ENCODE data around the gene KCNA1. TPM values are rescaled to one million over a fixed set of nuclear protein-coding genes. Genes with fewer than 3 reads are reported as not detected.

The KCNA1 gene
- total RNA-seq, 1 donor from 2014 or later: not detected

DNA sequence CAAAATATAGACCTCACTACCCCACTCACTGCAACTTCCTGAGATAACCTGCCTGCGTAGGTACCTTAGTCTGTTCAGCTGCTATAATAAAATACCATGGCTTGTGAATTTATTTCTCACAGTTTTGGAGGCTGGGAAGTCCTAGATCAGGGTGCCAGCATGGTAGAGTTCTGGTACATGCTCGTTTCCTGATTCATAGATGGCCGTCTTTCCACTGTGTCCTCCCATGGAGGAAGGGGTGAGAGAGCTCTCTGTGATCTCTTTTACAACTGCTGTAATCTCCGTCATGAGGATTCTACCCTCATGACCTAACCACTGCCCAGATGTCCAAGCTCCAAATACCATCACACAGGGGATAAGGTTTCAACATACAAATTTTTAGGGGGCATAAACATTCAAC, 49.7 kb downstream of the KCNA1 start:
- intact Hi-C loops (cut with micrococcal nuclease): no loop called here
- Mint-ChIP-seq H3K4me1 (no peaks in the 10 kb centered on the region), H3K9me3 (no peaks in the 10 kb centered on the region), H3K27ac (no peak overlapping the region), H3K36me3 (ENCODE audit: low read depth) (no peaks in the 10 kb centered on the region), H3K4me3 (no peak overlapping the region), H3K27me3 (peaks cover 24% of the 10 kb centered on the region)
- no peak for DNase-seq

GRCh38 chr12:4960030-4960429, 50.3 kb downstream of the KCNA1 start:
- no peak overlapping the region for H3K27ac Mint-ChIP-seq
- intact Hi-C loops (cut with micrococcal nuclease): no loop called here
- DNase-seq: no peak
- no peaks in the 10 kb centered on the region for H3K36me3 Mint-ChIP-seq (ENCODE audit: low read depth)
- peaks cover 22% of the 10 kb centered on the region for H3K27me3 Mint-ChIP-seq
- H3K4me3 Mint-ChIP-seq: no peak overlapping the region
- no peaks in the 10 kb centered on the region for H3K4me1 Mint-ChIP-seq
- H3K9me3 Mint-ChIP-seq: no peaks in the 10 kb centered on the region

GRCh38 chr12:4960547-4960946, 50.8 kb downstream of the KCNA1 start:
- H3K27ac Mint-ChIP-seq: no peak overlapping the region
- no peaks in the 10 kb centered on the region for H3K4me1 Mint-ChIP-seq
- DNase-seq: no peak
- intact Hi-C loops (cut with micrococcal nuclease): no loop called here
- no peak overlapping the region for H3K4me3 Mint-ChIP-seq
- H3K36me3 Mint-ChIP-seq (ENCODE audit: low read depth): no peaks in the 10 kb centered on the region
- H3K9me3 Mint-ChIP-seq: no peaks in the 10 kb centered on the region
- H3K27me3 Mint-ChIP-seq: peaks cover 21% of the 10 kb centered on the region

DNA sequence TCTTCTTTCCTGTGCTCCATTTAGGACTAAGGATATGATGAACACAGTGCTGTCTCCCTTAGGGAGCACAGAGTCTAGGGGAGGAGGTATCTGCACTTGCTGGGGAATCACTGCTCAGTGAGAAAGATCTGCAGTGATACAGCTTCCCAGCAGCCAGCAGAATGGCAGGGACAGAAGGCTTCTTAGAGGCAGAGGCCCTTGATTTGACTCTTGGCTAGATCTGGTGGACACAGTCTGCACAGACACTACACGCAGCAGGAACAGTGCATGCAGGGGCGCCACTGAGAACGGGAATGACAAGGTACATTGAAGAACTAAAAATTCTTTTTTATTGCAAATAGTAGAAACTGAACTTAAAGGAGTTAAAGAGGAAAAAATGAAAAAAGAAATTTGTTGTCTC, 51.6 kb downstream of the KCNA1 start:
- no peaks in the 10 kb centered on the region for H3K36me3 Mint-ChIP-seq (ENCODE audit: low read depth)
- H3K9me3 Mint-ChIP-seq: no peaks in the 10 kb centered on the region
- H3K27ac Mint-ChIP-seq: no peak overlapping the region
- intact Hi-C loops (cut with micrococcal nuclease): no loop called here
- no peaks in the 10 kb centered on the region for H3K4me1 Mint-ChIP-seq
- no peak overlapping the region for H3K4me3 Mint-ChIP-seq
- no peak for DNase-seq
- H3K27me3 Mint-ChIP-seq: peaks cover 16% of the 10 kb centered on the region

DNA sequence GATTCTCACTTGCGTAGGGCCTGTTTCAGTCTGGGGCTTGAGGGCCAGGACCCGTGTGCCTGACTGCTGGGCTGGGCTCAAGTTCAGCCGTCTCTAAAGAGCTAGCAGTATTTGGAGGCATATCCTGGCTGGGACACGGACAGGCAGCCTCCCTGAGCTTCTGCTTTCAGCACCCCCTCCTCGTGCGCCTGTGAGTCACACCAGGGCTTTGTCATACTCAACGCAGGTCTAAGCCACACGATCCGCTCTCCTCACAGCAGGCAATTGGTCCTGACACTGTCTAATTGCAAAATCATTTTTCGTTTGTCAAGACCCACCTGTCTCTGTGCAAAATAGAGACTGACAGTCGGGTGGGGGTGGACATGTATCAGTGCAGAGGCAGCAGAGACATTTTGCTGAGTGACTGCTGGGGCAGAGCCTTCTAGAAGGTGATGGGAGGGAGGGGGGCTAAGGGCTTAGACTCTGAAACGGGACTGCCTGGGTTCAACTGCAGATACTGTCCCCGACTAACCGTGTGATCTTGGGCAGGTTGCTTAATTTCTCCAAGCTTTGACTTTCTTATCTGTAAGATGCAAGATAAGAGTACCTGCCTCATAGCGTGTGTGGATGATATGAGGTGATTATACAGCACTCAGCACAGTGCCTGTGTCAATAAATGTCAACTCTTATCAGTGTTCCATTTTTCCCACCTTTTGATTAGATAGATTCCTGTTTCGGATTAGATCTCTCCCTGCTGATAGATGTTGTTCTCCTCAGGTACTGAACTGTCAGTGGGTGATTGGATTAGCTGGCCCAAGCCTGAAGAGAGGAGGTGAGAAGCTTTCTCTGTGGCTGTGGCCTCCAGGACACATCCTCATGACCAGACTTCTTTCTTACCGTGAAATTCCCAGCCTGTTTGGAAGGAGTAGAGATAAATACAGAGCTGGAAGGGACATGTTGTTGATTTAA, 53.1 kb downstream of the KCNA1 start:
- intact Hi-C loops (cut with micrococcal nuclease): no loop called here
- Mint-ChIP-seq H3K4me1 (no peaks in the 10 kb centered on the region), H3K36me3 (ENCODE audit: low read depth) (no peaks in the 10 kb centered on the region), H3K27me3 (peaks cover 20% of the 10 kb centered on the region), H3K4me3 (no peak overlapping the region), H3K9me3 (no peaks in the 10 kb centered on the region), H3K27ac (no peak overlapping the region)
- DNase-seq: no peak

Other genes starting within 250 kb of the KCNA1 start
- gene GALNT8, start 189.5 kb upstream of the KCNA1 start, total RNA-seq: 0.82 and 0.99 TPM in 2 replicates
- gene KCNA5, start 134.0 kb downstream of the KCNA1 start, total RNA-seq: not detected in 2 replicates

Data from activated CD4-positive, alpha-beta T cell treated with anti-CD3 and anti-CD28 coated beads, Interleukin-2, amount 10 ng/mL, durations not matched to agents 24 days and 14 days (primary cell).